Mesendoderm (in vitro differentiated cells): ENCODE measurements around the gene NOD2. TPM values are rescaled to one million over a fixed set of nuclear protein-coding genes. Genes with fewer than 3 reads are reported as not detected.

ENCODE experiments used
- DNase-seq: peaks from one replicate; pipeline ENCODE4 v3.0.0; 2013
- H2AK5ac ChIP-seq: 2 replicates; pipeline ENCODE4 v1.6.1; 2013; ENCODE audit warnings: low read length, inconsistent platforms
- H2BK120ac ChIP-seq: 2 replicates; pipeline ENCODE4 v1.6.1; 2013; ENCODE audit warnings: low read depth, mild to moderate bottlenecking, low read length, moderate library complexity, mixed read lengths
- H2BK15ac ChIP-seq: replicated peaks from 2 replicates; pipeline ENCODE4 v1.6.1; 2013; ENCODE audit warnings: low read depth, mild to moderate bottlenecking, moderate library complexity
- H2BK5ac ChIP-seq: 2 replicates; pipeline ENCODE4 v1.6.1; 2013; ENCODE audit warnings: low read length, inconsistent platforms
- H3K18ac ChIP-seq: 2 replicates; pipeline ENCODE4 v1.6.1; 2013; ENCODE audit warnings: mild to moderate bottlenecking, low read length, mixed read lengths
- H3K23ac ChIP-seq: one replicate; pipeline ENCODE4 v1.6.1; 2013; ENCODE audit warnings: low read length
- H3K27ac ChIP-seq: 2 replicates; pipeline ENCODE4 v1.5.1; 2013; ENCODE audit warnings: low read depth, mild to moderate bottlenecking, inconsistent platforms, low read length, moderate library complexity
- H3K27me3 ChIP-seq: 2 replicates; pipeline ENCODE4 v1.6.1; 2013; ENCODE audit warnings: low read length, control low read depth, mild to moderate bottlenecking, inconsistent platforms; ENCODE audit not compliant: insufficient read depth, poor library complexity
- H3K36me3 ChIP-seq: 2 replicates; pipeline ENCODE4 v1.6.1; 2013; ENCODE audit warnings: low read length, inconsistent platforms; ENCODE audit not compliant: control insufficient read depth, insufficient read depth
- H3K4ac ChIP-seq: one replicate; pipeline ENCODE4 v1.6.1; 2013; ENCODE audit warnings: low read depth, mild to moderate bottlenecking, low read length, moderate library complexity
- H3K4me1 ChIP-seq: 2 replicates; pipeline ENCODE4 v1.6.1; 2013; ENCODE audit warnings: low read depth, low read length, inconsistent platforms; ENCODE audit not compliant: control insufficient read depth
- H3K4me2 ChIP-seq: 2 replicates; pipeline ENCODE4 v1.6.1; 2013; ENCODE audit warnings: low read length
- H3K4me3 ChIP-seq: 2 replicates; pipeline ENCODE4 v1.5.1; 2013; ENCODE audit warnings: mild to moderate bottlenecking, low read length
- H3K56ac ChIP-seq: one replicate; pipeline ENCODE4 v1.6.1; 2013; ENCODE audit warnings: low read length
- H3K79me1 ChIP-seq: 2 replicates; pipeline ENCODE4 v1.6.1; 2013; ENCODE audit warnings: low read length, inconsistent platforms
- H3K79me2 ChIP-seq: 2 replicates; pipeline ENCODE4 v1.6.1; 2013; ENCODE audit warnings: mild to moderate bottlenecking, low read length; ENCODE audit not compliant: control insufficient read depth, insufficient read depth
- H3K9ac ChIP-seq: 2 replicates; pipeline ENCODE4 v1.6.1; 2013; ENCODE audit warnings: low read length, inconsistent platforms
- H4K5ac ChIP-seq: one replicate; pipeline ENCODE4 v1.6.1; 2013; ENCODE audit warnings: low read length
- H4K8ac ChIP-seq: one replicate; pipeline ENCODE4 v1.6.1; 2013; ENCODE audit warnings: low read depth, mild to moderate bottlenecking, control low read depth, low read length, moderate library complexity
- WGBS: extraction: QIAGEN DNeasy Blood & Tissue Kit; methylation state at CpG from one replicate; pipeline ENCODE4 v1.1.7; 2013; ENCODE audit warnings: low lambda C conversion rate, missing lambda C conversion rate; ENCODE audit not compliant: insufficient coverage; ENCODE audit errors: extremely low coverage; 5-methylcytosine and 5-hydroxymethylcytosine counted together
- polyA plus RNA-seq, 2 experiments: library from polyadenylated mRNA; stranded (reverse); fragments of 200-250 nt; gene quantifications; one replicate each; pipeline ENCODE4 v1.2.3, GENCODE V29; 2013

NOD2 gene
- polyA plus RNA-seq (2013, experiment 1 of 2): 0.14 TPM
- 0.14 TPM for polyA plus RNA-seq (2013, experiment 2 of 2)

GRCh38 chr16:50692999-50693781 is at the start of gene NOD2:
TSS of gene NOD2 (plus strand) at chr16:50693606. CDS start at chr16:50699496, 5,890 bp downstream.
- Histone ChIP-seq H3K36me3 (no peaks in the 10 kb centered on the region), H4K8ac (no peak within 1 kb of the TSS), H2BK5ac (no peak within 1 kb of the TSS), H3K27ac (no peak within 1 kb of the TSS), H3K4me1 (no peaks in the 10 kb centered on the region), H3K56ac (peak within 1 kb of the TSS; percentile 84), H3K4me3 (peak within 1 kb of the TSS; percentile 16), H3K79me1 (no peaks in the 10 kb centered on the region), H3K23ac (peak within 1 kb of the TSS; percentile 30), H3K9ac (peak within 1 kb of the TSS; percentile 58), H3K18ac (no peak within 1 kb of the TSS), H4K5ac (no peak within 1 kb of the TSS), H3K79me2 (no peaks in the 10 kb centered on the region), H2BK15ac (no peak within 1 kb of the TSS), H3K27me3 (no peaks in the 10 kb centered on the region), H2BK120ac (no peak within 1 kb of the TSS), H3K4ac (no peak within 1 kb of the TSS), H2AK5ac (no peak within 1 kb of the TSS), H3K4me2 (peak within 1 kb of the TSS; percentile 53)
- DNase-seq: peak; percentile 18
- WGBS: 100% methylated on average over 6 of the region's 56 CpGs

DNA sequence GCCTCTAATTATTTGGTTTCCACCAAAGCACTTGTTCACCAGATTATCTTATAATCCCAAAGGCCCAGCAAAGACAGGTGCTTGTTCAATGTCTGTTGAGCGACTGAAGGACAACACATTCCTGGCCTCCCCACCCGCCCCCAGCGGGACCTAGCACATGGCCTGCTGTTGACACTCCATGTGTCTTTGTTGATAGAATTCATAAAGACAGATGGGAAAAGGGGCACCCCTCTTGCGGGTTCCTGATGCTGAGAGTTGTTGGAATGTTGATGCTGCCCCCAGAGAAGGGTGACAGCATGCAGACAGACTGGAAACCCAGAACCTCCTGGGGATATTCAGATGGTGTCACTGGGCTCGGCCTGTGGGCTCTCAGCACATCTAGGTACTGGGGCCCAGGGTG is 49.2 kb upstream of the NOD2 start:
- no peak overlapping the region for H3K4me3 ChIP-seq
- no peak overlapping the region for H2BK15ac ChIP-seq
- H3K36me3 ChIP-seq: no peaks in the 10 kb centered on the region
- H3K79me2 ChIP-seq: no peaks in the 10 kb centered on the region
- H3K27me3 ChIP-seq: no peaks in the 10 kb centered on the region
- no peak overlapping the region for H2BK5ac ChIP-seq
- no peak overlapping the region for H4K8ac ChIP-seq
- DNase-seq: no peak
- no peaks in the 10 kb centered on the region for H3K79me1 ChIP-seq
- no peak overlapping the region for H3K27ac ChIP-seq
- H3K56ac ChIP-seq: no peak overlapping the region
- no peak overlapping the region for H3K4me2 ChIP-seq
- H3K18ac ChIP-seq: no peak overlapping the region
- no peak overlapping the region for H3K9ac ChIP-seq
- H4K5ac ChIP-seq: no peak overlapping the region
- WGBS: no CpG with 5 or more reads among the region's 5 CpGs
- no peak overlapping the region for H3K4ac ChIP-seq
- H2AK5ac ChIP-seq: no peak overlapping the region
- peaks cover 3% of the 10 kb centered on the region for H3K4me1 ChIP-seq
- H2BK120ac ChIP-seq: no peak overlapping the region
- no peak overlapping the region for H3K23ac ChIP-seq

DNA sequence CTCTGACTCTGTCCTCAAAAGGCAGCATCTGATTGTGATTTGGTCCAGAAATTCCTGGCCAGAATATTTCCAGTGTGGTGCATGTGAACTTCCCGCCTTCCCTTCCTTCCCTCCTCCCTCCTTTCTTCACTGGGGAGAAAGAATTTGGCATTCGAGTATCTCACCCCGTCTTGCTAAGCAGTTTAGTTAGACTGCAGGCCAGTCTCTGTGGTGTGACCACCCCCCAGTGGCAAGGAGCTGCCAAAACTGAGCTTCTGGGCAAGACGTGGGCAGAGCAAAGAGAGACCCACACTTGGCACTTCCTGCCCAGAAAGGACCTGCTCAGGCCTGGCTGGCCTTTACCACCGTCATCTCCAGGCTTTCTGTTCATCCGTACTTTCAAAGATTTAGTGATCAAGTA is 48.7 kb upstream of the NOD2 start:
- H3K27me3 ChIP-seq: no peaks in the 10 kb centered on the region
- H3K18ac ChIP-seq: no peak overlapping the region
- H3K79me1 ChIP-seq: no peaks in the 10 kb centered on the region
- no peak overlapping the region for H2AK5ac ChIP-seq
- no peak overlapping the region for H4K8ac ChIP-seq
- H3K23ac ChIP-seq: no peak overlapping the region
- H2BK120ac ChIP-seq: no peak overlapping the region
- no peak overlapping the region for H4K5ac ChIP-seq
- peak; percentile 68 for DNase-seq
- no peak overlapping the region for H2BK5ac ChIP-seq
- no peak overlapping the region for H3K27ac ChIP-seq
- H3K4ac ChIP-seq: no peak overlapping the region
- no peaks in the 10 kb centered on the region for H3K36me3 ChIP-seq
- no peaks in the 10 kb centered on the region for H3K79me2 ChIP-seq
- no peak overlapping the region for H3K56ac ChIP-seq
- no peak overlapping the region for H2BK15ac ChIP-seq
- no CpG with 5 or more reads among the region's 6 CpGs for WGBS
- no peak overlapping the region for H3K9ac ChIP-seq
- H3K4me2 ChIP-seq: no peak overlapping the region
- H3K4me3 ChIP-seq: no peak overlapping the region
- H3K4me1 ChIP-seq: peaks cover 3% of the 10 kb centered on the region

- Histone ChIP-seq H3K56ac (peak overlapping the region; percentile 57), H3K27me3 (no peaks in the 10 kb centered on the region), H3K27ac (no peak overlapping the region), H2BK5ac (no peak overlapping the region), H4K8ac (no peak overlapping the region), H3K18ac (no peak overlapping the region), H3K36me3 (no peaks in the 10 kb centered on the region), H2AK5ac (no peak overlapping the region), H2BK15ac (no peak overlapping the region), H2BK120ac (no peak overlapping the region), H4K5ac (no peak overlapping the region), H3K4me1 (peaks cover 3% of the 10 kb centered on the region), H3K9ac (peak overlapping the region; percentile 16), H3K79me2 (no peaks in the 10 kb centered on the region), H3K4me2 (no peak overlapping the region), H3K23ac (no peak overlapping the region), H3K4ac (no peak overlapping the region), H3K4me3 (no peak overlapping the region), H3K79me1 (no peaks in the 10 kb centered on the region)
- WGBS: no CpG with 5 or more reads among the region's 20 CpGs
- DNase-seq: no peak
Observed at GRCh38 chr16:50645563-50646220, 47.7 kb upstream of the NOD2 start.

DNA sequence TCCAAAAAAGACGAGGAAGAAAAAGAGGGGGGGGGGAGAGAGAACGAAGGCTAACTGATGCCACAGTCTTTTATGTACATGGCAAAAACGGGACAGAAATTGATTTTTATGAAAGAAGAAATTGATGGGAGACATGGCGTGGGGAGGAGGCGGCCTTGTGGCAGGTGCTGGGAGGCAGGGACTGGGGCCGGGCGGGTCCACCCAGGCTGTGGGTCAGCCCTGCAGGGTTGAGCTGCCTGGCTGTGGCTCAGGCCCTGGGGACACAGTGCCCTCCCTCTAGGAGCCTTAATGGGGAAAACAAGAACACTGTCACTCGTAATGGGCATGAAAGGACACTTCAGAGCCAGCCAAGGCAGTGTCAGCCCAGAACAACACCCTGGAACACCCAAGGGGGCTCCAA is 47.1 kb upstream of the NOD2 start:
- no peak overlapping the region for H3K56ac ChIP-seq
- no peaks in the 10 kb centered on the region for H3K79me1 ChIP-seq
- no peak overlapping the region for H3K4ac ChIP-seq
- no peak overlapping the region for H4K8ac ChIP-seq
- H4K5ac ChIP-seq: no peak overlapping the region
- H2AK5ac ChIP-seq: no peak overlapping the region
- no peak for DNase-seq
- H3K27ac ChIP-seq: no peak overlapping the region
- no peak overlapping the region for H3K23ac ChIP-seq
- no peaks in the 10 kb centered on the region for H3K27me3 ChIP-seq
- no CpG with 5 or more reads among the region's 8 CpGs for WGBS
- no peak overlapping the region for H2BK120ac ChIP-seq
- H3K9ac ChIP-seq: no peak overlapping the region
- H3K79me2 ChIP-seq: no peaks in the 10 kb centered on the region
- H3K4me3 ChIP-seq: no peak overlapping the region
- peaks cover 3% of the 10 kb centered on the region for H3K4me1 ChIP-seq
- no peak overlapping the region for H2BK5ac ChIP-seq
- no peak overlapping the region for H3K18ac ChIP-seq
- no peak overlapping the region for H3K4me2 ChIP-seq
- no peaks in the 10 kb centered on the region for H3K36me3 ChIP-seq
- H2BK15ac ChIP-seq: no peak overlapping the region
